PFSK-1 (cell line): Measurements from ENCODE around the gene CELSR1.

Experiments used
- POLR2AphosphoS5 ChIP-seq: IDR thresholded peaks from 2 replicates; pipeline ENCODE4 v1.6.1; 2012; ENCODE audit warnings: low read depth, mild to moderate bottlenecking, control low read depth, low read length, moderate library complexity
- SIN3A ChIP-seq: IDR thresholded peaks from 2 replicates; pipeline ENCODE4 v1.6.1; 2012; ENCODE audit warnings: mild to moderate bottlenecking, low read length, moderate library complexity, borderline replicate concordance; ENCODE audit not compliant: insufficient read depth
- TAF1 ChIP-seq: IDR thresholded peaks from 2 replicates; pipeline ENCODE4 v1.6.1; 2012; ENCODE audit warnings: low read length, control low read depth, borderline replicate concordance; ENCODE audit not compliant: insufficient read depth
- TF ChIP-seq, protein P1 (sequence below), 2 experiments: IDR thresholded peaks; 2 replicates each; pipeline versions ENCODE4 v1.6.1 to v1.8.0; 2011 to 2012; ENCODE audit warnings: low read depth in 2 of 2, low read length in 2 of 2, control low read depth in 1 of 2, inconsistent platforms in 1 of 2, mild to moderate bottlenecking in 1 of 2, moderate library complexity in 1 of 2; ENCODE audit not compliant: insufficient read depth in 1 of 2

DNA sequence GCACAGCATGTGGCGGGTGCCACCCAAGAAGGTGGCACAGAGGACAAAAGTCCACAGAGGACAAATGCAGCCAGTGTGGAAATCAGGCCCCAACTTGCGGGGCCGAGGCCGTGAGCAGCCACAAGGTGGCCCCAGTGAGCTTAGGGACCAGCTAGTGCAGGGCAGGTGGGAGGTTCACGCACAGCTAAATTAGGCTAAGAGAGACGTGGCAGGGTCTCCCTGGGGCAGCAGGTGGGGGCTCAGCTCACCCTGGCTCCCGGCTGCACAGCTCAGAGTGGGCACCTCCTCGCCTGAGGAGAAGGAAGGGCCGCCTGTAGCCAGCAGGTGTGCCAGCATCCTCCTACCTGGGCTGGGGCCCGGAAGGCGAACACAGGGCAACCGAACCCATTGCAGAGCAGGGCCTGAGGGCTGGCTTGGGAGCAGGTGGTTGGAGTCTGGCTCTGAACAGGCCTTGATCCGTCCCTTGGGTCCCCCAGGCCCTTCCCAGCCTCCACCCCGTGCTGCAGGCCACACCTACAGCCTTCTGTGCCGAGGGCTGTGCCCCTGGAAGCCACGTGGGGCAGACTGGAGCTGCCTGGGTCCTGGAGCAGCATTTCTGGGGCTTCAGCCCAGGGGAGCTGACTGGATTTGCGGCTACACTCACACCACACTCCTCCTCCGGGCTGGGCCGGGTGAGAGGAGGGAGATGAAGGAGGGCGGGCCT lies 26.1 kb upstream of the CELSR1 start:
- TF ChIP-seq POLR2AphosphoS5: no peak
- TF ChIP-seq, protein P1, sequence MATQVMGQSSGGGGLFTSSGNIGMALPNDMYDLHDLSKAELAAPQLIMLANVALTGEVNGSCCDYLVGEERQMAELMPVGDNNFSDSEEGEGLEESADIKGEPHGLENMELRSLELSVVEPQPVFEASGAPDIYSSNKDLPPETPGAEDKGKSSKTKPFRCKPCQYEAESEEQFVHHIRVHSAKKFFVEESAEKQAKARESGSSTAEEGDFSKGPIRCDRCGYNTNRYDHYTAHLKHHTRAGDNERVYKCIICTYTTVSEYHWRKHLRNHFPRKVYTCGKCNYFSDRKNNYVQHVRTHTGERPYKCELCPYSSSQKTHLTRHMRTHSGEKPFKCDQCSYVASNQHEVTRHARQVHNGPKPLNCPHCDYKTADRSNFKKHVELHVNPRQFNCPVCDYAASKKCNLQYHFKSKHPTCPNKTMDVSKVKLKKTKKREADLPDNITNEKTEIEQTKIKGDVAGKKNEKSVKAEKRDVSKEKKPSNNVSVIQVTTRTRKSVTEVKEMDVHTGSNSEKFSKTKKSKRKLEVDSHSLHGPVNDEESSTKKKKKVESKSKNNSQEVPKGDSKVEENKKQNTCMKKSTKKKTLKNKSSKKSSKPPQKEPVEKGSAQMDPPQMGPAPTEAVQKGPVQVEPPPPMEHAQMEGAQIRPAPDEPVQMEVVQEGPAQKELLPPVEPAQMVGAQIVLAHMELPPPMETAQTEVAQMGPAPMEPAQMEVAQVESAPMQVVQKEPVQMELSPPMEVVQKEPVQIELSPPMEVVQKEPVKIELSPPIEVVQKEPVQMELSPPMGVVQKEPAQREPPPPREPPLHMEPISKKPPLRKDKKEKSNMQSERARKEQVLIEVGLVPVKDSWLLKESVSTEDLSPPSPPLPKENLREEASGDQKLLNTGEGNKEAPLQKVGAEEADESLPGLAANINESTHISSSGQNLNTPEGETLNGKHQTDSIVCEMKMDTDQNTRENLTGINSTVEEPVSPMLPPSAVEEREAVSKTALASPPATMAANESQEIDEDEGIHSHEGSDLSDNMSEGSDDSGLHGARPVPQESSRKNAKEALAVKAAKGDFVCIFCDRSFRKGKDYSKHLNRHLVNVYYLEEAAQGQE (IDR thresholded peaks at IDR 0.05; ENCODE audit: insufficient read depth in 1 of 2, low read depth in 2 of 2, low read length in 2 of 2): no peak
- TF ChIP-seq SIN3A: no peak
- TF ChIP-seq TAF1: no peak
